ENCODE data around the gene MT4.

- TF ChIP-seq EP300 (IDR thresholded peaks at IDR 0.05; ENCODE audit: borderline replicate concordance in 1 of 2, low read depth in 1 of 2, low read length in 1 of 2) (no peak), YY1 (IDR thresholded peaks at IDR 0.05; ENCODE audit: low read depth) (no peak), MXI1 (IDR thresholded peaks at IDR 0.05; ENCODE audit: low read depth, low read length) (no peak), CTCF (IDR thresholded peaks at IDR 0.05) (no peak), TAF1 (IDR thresholded peaks at IDR 0.05; ENCODE audit: borderline replicate concordance, low read depth, low read length) (no peak), REST (IDR thresholded peaks at IDR 0.05; ENCODE audit: low read depth, low read length) (no peak), POLR2AphosphoS5 (IDR thresholded peaks at IDR 0.05; ENCODE audit: low read depth, low read length) (no peak), EZH2phosphoT487 (IDR thresholded peaks at IDR 0.05; ENCODE audit: borderline replicate concordance, low read depth) (no peak), SMC3 (IDR thresholded peaks at IDR 0.05; ENCODE audit: low read depth, low read length) (no peak)
Observed at GRCh38 chr16:56584276-56584675, 19.4 kb downstream of the MT4 start.
